Measurements from ENCODE around the gene MGAT5.

The MGAT5 gene

DNA sequence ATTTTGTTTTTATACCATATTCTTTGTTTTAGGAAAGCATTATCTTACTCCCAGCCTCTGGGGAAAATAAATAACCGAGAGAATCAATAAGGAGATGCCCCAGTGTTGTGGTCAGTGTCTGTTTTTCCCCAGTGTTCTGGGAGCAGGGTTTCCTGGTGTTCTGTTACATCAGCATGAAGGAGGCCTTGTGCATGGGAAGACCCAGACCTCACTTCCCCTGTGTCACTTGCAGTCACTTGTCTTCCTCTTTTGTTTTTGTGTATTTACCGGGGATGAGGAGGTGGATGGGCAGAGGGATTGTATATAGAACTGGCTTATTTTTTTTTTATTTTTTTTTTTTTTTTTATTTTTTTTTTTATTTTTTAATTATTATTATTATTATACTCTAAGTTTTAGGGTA is 45.0 kb upstream of the MGAT5 start:
- H3K36me3 ChIP-seq (replicated peaks), result no peaks in the 10 kb centered on the region
- DNase-seq, result no peak
- H3K27me3 ChIP-seq (replicated peaks), result no peaks in the 10 kb centered on the region
- TF ChIP-seq CTCF (IDR thresholded peaks at IDR 0.05; ENCODE audit: low read depth, low read length, missing control alignments), result no peak
- in situ Hi-C loops (cut with HindIII; ENCODE audit: low pct_ligation_motif_present, low sequenced_read_pairs), result no loop called here
- no peak overlapping the region for H3K4me3 ChIP-seq (ENCODE audit: low read depth, low read length)
- H3K27ac ChIP-seq, result no peak overlapping the region

DNA sequence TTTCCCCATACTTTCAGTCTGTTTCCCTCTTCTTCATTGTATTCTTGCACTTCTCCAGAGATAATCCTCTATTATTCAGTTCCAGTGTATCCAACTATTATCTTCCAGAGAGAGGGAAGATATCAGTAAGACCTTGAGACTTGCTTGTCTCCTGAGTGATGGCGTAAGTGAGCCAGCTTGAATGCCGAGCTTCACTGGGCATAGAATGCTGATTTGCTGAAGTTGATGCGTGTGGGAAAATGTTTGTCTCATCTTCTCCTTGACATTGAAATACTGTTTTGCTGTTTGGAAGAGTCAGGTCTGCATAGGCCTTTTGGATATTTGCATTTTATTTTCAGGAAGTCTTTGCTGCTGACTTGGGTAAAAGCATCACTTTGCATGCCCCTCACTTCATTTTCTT is 41.1 kb upstream of the MGAT5 start:
- no peak overlapping the region for H3K27ac ChIP-seq
- no peak for TF ChIP-seq CTCF (IDR thresholded peaks at IDR 0.05; ENCODE audit: low read depth, low read length, missing control alignments)
- H3K27me3 ChIP-seq (replicated peaks), result no peaks in the 10 kb centered on the region
- H3K36me3 ChIP-seq (replicated peaks), result no peaks in the 10 kb centered on the region
- H3K4me3 ChIP-seq (ENCODE audit: low read depth, low read length), result no peak overlapping the region
- DNase-seq, result no peak
- in situ Hi-C loops (cut with HindIII; ENCODE audit: low pct_ligation_motif_present, low sequenced_read_pairs), result no loop called here

GRCh38 chr2:134216152-134216829 is 37.6 kb upstream of the MGAT5 start:
- TF ChIP-seq CTCF (IDR thresholded peaks at IDR 0.05; ENCODE audit: low read depth, low read length, missing control alignments), result no peak
- DNase-seq, result no peak
- no peak overlapping the region for H3K27ac ChIP-seq
- H3K27me3 ChIP-seq (replicated peaks), result no peaks in the 10 kb centered on the region
- in situ Hi-C loops (cut with HindIII; ENCODE audit: low pct_ligation_motif_present, low sequenced_read_pairs), result no loop called here
- H3K36me3 ChIP-seq (replicated peaks), result no peaks in the 10 kb centered on the region
- H3K4me3 ChIP-seq (ENCODE audit: low read depth, low read length), result no peak overlapping the region

GRCh38 chr2:134217351-134217750 is 36.5 kb upstream of the MGAT5 start:
- DNase-seq, result no peak
- no peaks in the 10 kb centered on the region for H3K36me3 ChIP-seq (replicated peaks)
- H3K27ac ChIP-seq, result no peak overlapping the region
- no peak overlapping the region for H3K4me3 ChIP-seq (ENCODE audit: low read depth, low read length)
- in situ Hi-C loops (cut with HindIII; ENCODE audit: low pct_ligation_motif_present, low sequenced_read_pairs), result no loop called here
- H3K27me3 ChIP-seq (replicated peaks), result no peaks in the 10 kb centered on the region
- TF ChIP-seq CTCF (IDR thresholded peaks at IDR 0.05; ENCODE audit: low read depth, low read length, missing control alignments), result no peak

- no peaks in the 10 kb centered on the region for H3K36me3 ChIP-seq (replicated peaks)
- in situ Hi-C loops (cut with HindIII; ENCODE audit: low pct_ligation_motif_present, low sequenced_read_pairs), result no loop called here
- H3K27me3 ChIP-seq (replicated peaks), result no peaks in the 10 kb centered on the region
- H3K4me3 ChIP-seq (ENCODE audit: low read depth, low read length), result no peak overlapping the region
- H3K27ac ChIP-seq, result no peak overlapping the region
- no peak for DNase-seq
- TF ChIP-seq CTCF (IDR thresholded peaks at IDR 0.05; ENCODE audit: low read depth, low read length, missing control alignments), result no peak
Measured at GRCh38 chr2:134217924-134218323, 35.9 kb upstream of the MGAT5 start.

DNA sequence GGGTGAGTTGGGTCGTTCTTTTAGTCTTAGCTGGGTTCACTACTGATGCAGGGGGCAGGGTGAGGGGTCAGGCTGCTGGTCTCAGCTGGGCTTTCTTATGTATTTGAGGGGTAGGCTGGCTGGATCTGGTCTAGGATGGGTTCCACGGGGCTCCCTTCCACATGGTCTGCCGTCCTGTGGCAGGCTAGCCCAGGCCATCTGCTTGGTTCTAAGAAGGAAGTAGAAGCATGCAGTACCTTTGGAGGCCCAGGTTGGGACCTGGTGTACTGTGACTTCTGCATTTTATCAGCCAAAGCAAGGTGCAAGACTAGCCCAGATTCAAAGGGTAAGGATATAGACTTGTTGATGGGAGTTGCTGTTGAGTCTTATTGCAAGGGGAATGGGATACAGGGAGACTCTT is 35.5 kb upstream of the MGAT5 start:
- no peak for DNase-seq

More for the DNA sequence above, 35.5 kb upstream of the MGAT5 start:
- TF ChIP-seq CTCF (IDR thresholded peaks at IDR 0.05; ENCODE audit: low read depth, low read length, missing control alignments), result no peak
- no peaks in the 10 kb centered on the region for H3K36me3 ChIP-seq (replicated peaks)
- no peak overlapping the region for H3K27ac ChIP-seq
- H3K27me3 ChIP-seq (replicated peaks), result no peaks in the 10 kb centered on the region
- H3K4me3 ChIP-seq (ENCODE audit: low read depth, low read length), result no peak overlapping the region
- in situ Hi-C loops (cut with HindIII; ENCODE audit: low pct_ligation_motif_present, low sequenced_read_pairs), result no loop called here

Data from brain microvascular endothelial cell (primary cell).